AG04449 (cell line): Measurements from ENCODE around the gene GLRA1.

ENCODE experiments used
- CTCF ChIA-PET: fragments of 350-600 bp; formaldehyde crosslinking; extraction: SDS; loops from one replicate; lab custom pipeline; 2021; ENCODE audit warnings: antibody characterized with exemption; lab: Yijun Ruan, JAX
- POLR2A ChIA-PET: fragments of 400-600, 350-600 bp; formaldehyde crosslinking; extraction: SDS; loops from one replicate; lab custom pipeline; 2020; ENCODE audit warnings: antibody characterized with exemption, inconsistent platforms; lab: Yijun Ruan, JAX
- DNase-seq: peaks from one replicate; pipeline ENCODE4 v3.0.0-alpha.2; 2010; ENCODE audit warnings: low read depth, low spot score
- H3K4me3 ChIP-seq: 2 replicates; pipeline ENCODE4 v1.5.1; 2011; ENCODE audit warnings: low read depth, mild to moderate bottlenecking, control low read depth, low read length
- CTCF ChIP-seq: IDR thresholded peaks from one replicate; pipeline ENCODE4 v1.5.1; 2011; ENCODE audit warnings: mild to moderate bottlenecking, moderate library complexity, low read length, control low read depth, inconsistent platforms; ENCODE audit not compliant: insufficient read depth; ENCODE audit errors: missing control alignments

GLRA1 gene

GRCh38 chr5:151958111-151958510 lies 33.5 kb upstream of the GLRA1 start:
- ChIA-PET POLR2A (no interaction called here), CTCF (interaction anchor here (1.8 kb wide), 1 partner anchor 133 kb away, joined by 6 read pairs; no protein-coding TSS in a partner anchor)
- DNase-seq: no peak
- no peak for TF ChIP-seq CTCF
- no peak overlapping the region for H3K4me3 ChIP-seq

- TF ChIP-seq CTCF: no peak
- H3K4me3 ChIP-seq: no peak overlapping the region
- POLR2A ChIA-PET: no interaction called here
- DNase-seq: no peak
- CTCF ChIA-PET: interaction anchor here (1.8 kb wide), 1 partner anchor 131 kb away, joined by 6 read pairs; no protein-coding TSS in a partner anchor
Measured at GRCh38 chr5:151956725-151957124, 32.1 kb upstream of the GLRA1 start.

- no peak for TF ChIP-seq CTCF
- POLR2A ChIA-PET: no interaction called here
- H3K4me3 ChIP-seq: no peak overlapping the region
- CTCF ChIA-PET: no interaction called here
- DNase-seq: no peak
Measured at GRCh38 chr5:151954255-151954654, 29.6 kb upstream of the GLRA1 start.

DNA sequence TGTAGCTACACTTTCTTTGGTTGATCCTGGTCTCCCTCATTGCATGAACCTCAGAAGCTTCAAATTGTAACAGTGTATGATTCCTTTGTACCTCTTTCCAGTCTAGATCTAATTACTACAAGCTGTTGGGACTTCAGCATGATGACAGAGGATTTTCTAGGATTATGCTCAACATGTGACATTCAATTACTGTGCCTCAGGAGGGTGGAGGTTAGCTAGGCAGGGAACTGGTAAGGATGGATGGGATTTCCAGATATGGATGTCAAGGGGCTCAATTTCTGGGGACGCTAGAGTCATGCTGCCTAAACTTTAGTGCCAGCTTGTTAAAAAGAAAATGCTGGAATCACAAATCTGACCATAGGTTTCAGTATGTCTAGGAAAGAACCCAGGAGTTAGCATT lies 29.2 kb upstream of the GLRA1 start:
- ChIA-PET POLR2A (no interaction called here), CTCF (no interaction called here)
- no peak for DNase-seq
- no peak for TF ChIP-seq CTCF
- H3K4me3 ChIP-seq: no peak overlapping the region

DNA sequence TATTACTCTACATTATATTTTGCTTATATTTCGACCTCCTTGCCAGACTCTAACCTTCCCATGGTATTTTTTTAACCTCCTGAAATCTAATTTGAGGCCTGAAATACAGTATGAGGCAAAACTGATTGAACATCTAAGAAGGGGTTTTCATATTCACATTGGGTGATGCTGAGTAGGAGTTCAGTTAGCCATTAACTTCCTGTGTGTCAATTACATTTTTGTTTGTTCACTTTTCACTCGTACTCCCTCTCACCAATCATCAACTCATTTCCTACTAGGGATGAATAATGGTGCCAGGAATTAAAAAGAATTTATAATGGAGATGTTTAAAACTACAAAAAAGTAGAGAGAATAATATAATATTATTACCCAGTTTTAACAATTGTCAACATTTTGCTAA lies 27.6 kb upstream of the GLRA1 start:
- no peak overlapping the region for H3K4me3 ChIP-seq
- ChIA-PET POLR2A (no interaction called here), CTCF (no interaction called here)
- no peak for TF ChIP-seq CTCF
- no peak for DNase-seq

DNA sequence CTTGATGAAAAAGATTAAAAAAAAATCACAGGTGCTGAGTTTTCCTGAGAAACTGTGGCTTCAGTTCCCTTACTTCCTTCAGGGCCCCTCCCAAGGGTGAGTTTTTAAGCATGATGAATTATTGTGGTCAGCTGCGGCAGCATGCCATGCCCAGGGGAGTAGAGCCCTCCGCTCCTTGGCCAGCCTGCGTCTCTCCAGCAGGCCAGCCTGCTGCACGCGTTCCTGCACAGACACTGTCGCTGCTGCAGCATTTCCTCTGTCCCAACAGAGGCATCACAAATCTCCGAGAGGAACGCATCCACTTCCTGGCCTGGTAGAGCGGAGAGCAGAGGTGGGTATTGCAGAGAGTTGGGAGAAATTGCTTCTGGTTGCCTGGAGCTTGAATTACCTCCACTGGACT lies 26.1 kb upstream of the GLRA1 start:
- no peak for TF ChIP-seq CTCF
- CTCF ChIA-PET: no interaction called here
- no peak for DNase-seq
- H3K4me3 ChIP-seq: no peak overlapping the region
- POLR2A ChIA-PET: no interaction called here
